Measurements from ENCODE around the gene APOL5. TPM values are rescaled to one million over a fixed set of nuclear protein-coding genes. Genes with fewer than 3 reads are reported as not detected.

The APOL5 gene
- total RNA-seq, 1 donor from 2014 or later: not detected

DNA sequence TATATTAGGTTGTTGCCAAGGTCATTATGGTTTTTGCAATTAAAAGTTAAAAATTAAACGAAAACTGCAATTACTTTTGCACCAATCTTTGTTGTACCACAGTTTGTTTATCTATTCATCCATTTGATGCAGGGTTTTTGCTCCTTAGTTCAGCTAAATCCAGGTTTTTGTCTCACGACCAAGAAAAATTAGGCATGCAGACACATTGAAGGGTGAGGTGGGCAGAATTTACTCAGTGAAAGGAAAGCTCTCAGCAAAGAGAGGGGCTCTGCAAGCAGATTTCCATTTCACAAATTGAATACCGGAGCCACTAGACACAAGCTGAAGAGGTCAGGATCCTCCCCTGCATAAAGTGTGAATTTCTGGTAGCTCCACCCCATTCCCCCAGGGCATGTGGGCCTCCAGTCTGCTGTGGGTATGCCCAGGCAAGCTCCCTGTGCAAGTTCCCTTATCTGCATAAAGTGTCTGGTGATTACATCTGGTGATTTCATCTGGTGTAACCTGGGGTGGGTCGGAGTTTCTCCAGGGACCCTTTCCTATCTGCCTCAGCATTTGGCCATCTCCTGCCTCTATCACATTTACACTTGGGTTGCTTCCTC is 36.1 kb upstream of the APOL5 start:
- no peak overlapping the region for H3K4me3 Mint-ChIP-seq
- TF ChIP-seq, protein P1, sequence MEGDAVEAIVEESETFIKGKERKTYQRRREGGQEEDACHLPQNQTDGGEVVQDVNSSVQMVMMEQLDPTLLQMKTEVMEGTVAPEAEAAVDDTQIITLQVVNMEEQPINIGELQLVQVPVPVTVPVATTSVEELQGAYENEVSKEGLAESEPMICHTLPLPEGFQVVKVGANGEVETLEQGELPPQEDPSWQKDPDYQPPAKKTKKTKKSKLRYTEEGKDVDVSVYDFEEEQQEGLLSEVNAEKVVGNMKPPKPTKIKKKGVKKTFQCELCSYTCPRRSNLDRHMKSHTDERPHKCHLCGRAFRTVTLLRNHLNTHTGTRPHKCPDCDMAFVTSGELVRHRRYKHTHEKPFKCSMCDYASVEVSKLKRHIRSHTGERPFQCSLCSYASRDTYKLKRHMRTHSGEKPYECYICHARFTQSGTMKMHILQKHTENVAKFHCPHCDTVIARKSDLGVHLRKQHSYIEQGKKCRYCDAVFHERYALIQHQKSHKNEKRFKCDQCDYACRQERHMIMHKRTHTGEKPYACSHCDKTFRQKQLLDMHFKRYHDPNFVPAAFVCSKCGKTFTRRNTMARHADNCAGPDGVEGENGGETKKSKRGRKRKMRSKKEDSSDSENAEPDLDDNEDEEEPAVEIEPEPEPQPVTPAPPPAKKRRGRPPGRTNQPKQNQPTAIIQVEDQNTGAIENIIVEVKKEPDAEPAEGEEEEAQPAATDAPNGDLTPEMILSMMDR (conservative IDR thresholded peaks at IDR 0.05): no peak
- no peaks in the 10 kb centered on the region for H3K4me1 Mint-ChIP-seq
- no peaks in the 10 kb centered on the region for H3K27me3 Mint-ChIP-seq (ENCODE audit: low read depth)
- no peaks in the 10 kb centered on the region for H3K36me3 Mint-ChIP-seq (ENCODE audit: low read depth)
- H3K27ac Mint-ChIP-seq (ENCODE audit: unreplicated experiment): no peak overlapping the region
- peaks cover 2% of the 10 kb centered on the region for H3K9me3 Mint-ChIP-seq
- no peak for DNase-seq (ENCODE audit: low read depth, low spot score)

DNA sequence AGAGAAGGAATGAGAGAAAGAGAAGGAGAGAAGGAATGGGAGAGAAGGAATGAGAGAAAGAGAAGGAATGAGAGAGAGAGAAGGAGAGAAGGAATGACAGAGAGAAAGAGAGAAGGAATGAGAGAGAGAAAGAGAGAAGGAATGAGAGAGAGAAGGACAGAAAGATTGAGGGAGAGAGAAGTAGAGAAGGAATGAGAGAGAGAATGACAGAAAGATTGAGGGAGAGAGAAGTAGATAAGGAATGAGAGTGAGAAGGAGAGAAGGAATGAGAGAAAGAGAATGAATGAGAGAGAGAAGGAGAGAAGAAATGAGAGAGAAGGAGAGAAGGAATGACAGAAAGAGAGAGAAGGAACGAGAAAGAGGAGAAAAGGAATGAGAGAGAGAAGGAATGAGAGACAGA is 34.1 kb upstream of the APOL5 start:
- TF ChIP-seq, protein P1 (conservative IDR thresholded peaks at IDR 0.05): no peak
- peak overlapping the region; percentile 14 for H3K27ac Mint-ChIP-seq (ENCODE audit: unreplicated experiment)
- H3K4me3 Mint-ChIP-seq: no peak overlapping the region
- H3K27me3 Mint-ChIP-seq (ENCODE audit: low read depth): peaks cover 2% of the 10 kb centered on the region
- DNase-seq (ENCODE audit: low read depth, low spot score): no peak
- no peaks in the 10 kb centered on the region for H3K4me1 Mint-ChIP-seq
- no peaks in the 10 kb centered on the region for H3K36me3 Mint-ChIP-seq (ENCODE audit: low read depth)
- H3K9me3 Mint-ChIP-seq: peaks cover 5% of the 10 kb centered on the region

DNA sequence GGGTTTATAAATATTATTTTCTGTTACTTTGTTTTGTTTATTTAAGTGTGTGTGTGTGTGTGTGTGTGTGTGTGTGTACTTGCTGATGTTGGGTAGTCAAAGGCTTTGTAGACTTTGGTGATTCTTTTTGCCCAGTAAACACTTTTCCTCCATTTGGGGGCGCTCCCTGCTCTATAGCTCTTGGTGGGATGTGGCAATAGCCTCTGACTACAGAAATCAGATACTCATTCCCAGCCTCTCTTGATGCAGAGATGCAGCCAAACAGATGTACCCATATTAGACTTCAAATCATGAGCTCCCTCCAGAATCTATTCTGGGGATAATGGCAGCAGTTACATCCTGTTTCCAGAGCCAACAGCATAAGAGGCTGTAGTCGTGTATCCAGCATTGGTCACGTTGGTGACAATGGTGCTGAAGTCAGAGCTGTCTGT is 33.4 kb upstream of the APOL5 start:
- TF ChIP-seq, protein P1 (conservative IDR thresholded peaks at IDR 0.05): no peak
- Mint-ChIP-seq H3K4me1 (no peaks in the 10 kb centered on the region), H3K4me3 (no peak overlapping the region), H3K9me3 (peaks cover 5% of the 10 kb centered on the region), H3K36me3 (ENCODE audit: low read depth) (no peaks in the 10 kb centered on the region), H3K27ac (ENCODE audit: unreplicated experiment) (no peak overlapping the region), H3K27me3 (ENCODE audit: low read depth) (peaks cover 6% of the 10 kb centered on the region)
- no peak for DNase-seq (ENCODE audit: low read depth, low spot score)

DNA sequence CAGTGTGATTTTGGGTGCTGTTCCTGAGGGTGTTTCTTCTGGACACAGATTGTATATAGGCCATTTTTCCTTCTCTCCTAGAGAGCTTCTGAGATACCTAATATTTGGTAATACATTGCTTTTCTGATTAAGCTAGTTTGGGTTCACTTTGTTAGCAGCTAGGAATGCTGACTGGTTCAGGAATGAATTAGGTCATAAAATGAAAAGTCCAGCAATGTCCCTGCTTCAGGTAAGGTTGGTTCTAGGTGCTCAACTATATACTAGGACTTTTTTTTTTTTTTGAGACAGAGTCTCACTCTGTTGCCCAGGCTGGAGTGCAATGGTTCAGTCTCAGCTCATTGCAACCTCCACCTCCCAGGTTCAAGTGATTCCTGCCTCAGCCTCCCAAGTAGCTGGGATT is 32.9 kb upstream of the APOL5 start:
- DNase-seq (ENCODE audit: low read depth, low spot score): no peak
- Mint-ChIP-seq H3K27me3 (ENCODE audit: low read depth) (peaks cover 8% of the 10 kb centered on the region), H3K36me3 (ENCODE audit: low read depth) (no peaks in the 10 kb centered on the region), H3K27ac (ENCODE audit: unreplicated experiment) (no peak overlapping the region), H3K4me1 (no peaks in the 10 kb centered on the region), H3K9me3 (peaks cover 5% of the 10 kb centered on the region), H3K4me3 (no peak overlapping the region)
- TF ChIP-seq, protein P1 (conservative IDR thresholded peaks at IDR 0.05): no peak

DNA sequence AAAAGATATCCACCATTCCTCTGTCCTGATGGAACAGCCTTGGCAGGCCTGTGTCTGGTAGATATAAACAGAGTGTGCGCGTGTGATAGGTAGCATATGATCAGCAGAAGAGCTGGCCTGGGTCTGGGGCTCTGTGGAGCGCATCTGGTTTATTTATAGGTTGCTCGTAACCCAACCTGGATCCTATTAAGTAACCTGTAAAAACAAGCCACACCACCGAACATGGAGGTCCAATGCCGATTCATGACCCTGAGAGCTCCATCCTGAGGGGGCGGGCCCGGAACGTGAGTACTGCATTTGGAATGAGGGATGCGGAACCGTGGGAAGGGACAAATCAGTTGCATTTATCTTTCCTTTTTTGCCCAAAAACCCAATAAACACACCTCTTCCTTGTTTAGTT is 31.9 kb upstream of the APOL5 start:
- peaks cover 5% of the 10 kb centered on the region for H3K9me3 Mint-ChIP-seq
- no peaks in the 10 kb centered on the region for H3K4me1 Mint-ChIP-seq
- DNase-seq (ENCODE audit: low read depth, low spot score): no peak
- TF ChIP-seq, protein P1 (conservative IDR thresholded peaks at IDR 0.05): no peak
- peaks cover 16% of the 10 kb centered on the region for H3K27me3 Mint-ChIP-seq (ENCODE audit: low read depth)
- no peak overlapping the region for H3K4me3 Mint-ChIP-seq
- no peaks in the 10 kb centered on the region for H3K36me3 Mint-ChIP-seq (ENCODE audit: low read depth)
- no peak overlapping the region for H3K27ac Mint-ChIP-seq (ENCODE audit: unreplicated experiment)
